ENCODE measurements around the gene OR2C1. TPM values are rescaled to one million over a fixed set of nuclear protein-coding genes. Genes with fewer than 3 reads are reported as not detected.

Gene OR2C1
- total and polyA plus RNA-seq, 2 donors: 0.09 to 0.85 TPM

DNA sequence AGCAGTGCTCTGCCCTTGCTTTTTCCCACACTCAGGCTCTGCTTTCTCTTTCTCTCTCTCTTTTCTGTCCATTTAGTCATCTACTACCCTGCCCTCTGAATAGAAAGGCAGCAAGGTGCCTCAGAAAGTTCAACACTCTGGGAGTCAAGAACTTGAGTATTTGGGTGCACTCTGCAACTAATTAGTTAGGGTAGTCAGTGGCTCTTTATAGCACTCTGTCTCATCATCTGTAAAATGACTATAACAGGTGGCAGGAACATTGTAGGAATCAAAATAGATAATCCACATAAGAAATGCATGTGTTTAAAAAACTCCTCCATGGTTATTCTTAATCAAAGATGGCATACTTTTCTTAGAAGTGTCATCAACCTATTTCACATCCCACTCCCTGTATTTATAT is 7.2 kb downstream of the OR2C1 start:
- Histone ChIP-seq H3K36me3 (ENCODE audit: insufficient read depth) (no peaks in the 10 kb centered on the region), H3K4me1 (ENCODE audit: insufficient read depth) (no peaks in the 10 kb centered on the region), H3K27ac (ENCODE audit: low read depth) (no peak overlapping the region), H3K4me3 (ENCODE audit: low read depth, low read length) (no peak overlapping the region)
- no peak for DNase-seq (ENCODE audit: extremely low spot score)

DNA sequence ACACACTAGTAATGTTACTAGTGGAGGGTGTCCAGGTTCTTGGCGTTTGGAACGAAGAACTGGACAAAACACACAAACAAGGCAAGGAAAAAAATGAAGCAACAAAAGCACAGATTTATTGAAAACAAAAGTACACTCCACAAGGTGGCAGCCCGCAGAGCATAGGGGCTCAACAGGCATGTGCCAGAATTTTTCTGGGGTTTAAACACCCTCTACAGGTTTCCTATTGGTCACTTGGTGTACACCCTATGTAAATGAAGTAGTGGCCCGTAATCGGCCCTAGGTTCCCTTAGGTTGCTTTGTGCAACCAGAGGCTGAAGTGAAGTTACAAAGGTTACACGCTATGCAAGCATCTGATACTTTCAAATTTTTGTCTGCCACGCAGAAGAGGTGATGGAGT is 8.1 kb downstream of the OR2C1 start:
- Histone ChIP-seq H3K27ac (ENCODE audit: low read depth) (no peak overlapping the region), H3K36me3 (ENCODE audit: insufficient read depth) (no peaks in the 10 kb centered on the region), H3K4me1 (ENCODE audit: insufficient read depth) (no peaks in the 10 kb centered on the region), H3K4me3 (ENCODE audit: low read depth, low read length) (no peak overlapping the region)
- WGBS: 91% methylated on average over 7 of the region's 7 CpGs
- DNase-seq (ENCODE audit: extremely low spot score): no peak

DNA sequence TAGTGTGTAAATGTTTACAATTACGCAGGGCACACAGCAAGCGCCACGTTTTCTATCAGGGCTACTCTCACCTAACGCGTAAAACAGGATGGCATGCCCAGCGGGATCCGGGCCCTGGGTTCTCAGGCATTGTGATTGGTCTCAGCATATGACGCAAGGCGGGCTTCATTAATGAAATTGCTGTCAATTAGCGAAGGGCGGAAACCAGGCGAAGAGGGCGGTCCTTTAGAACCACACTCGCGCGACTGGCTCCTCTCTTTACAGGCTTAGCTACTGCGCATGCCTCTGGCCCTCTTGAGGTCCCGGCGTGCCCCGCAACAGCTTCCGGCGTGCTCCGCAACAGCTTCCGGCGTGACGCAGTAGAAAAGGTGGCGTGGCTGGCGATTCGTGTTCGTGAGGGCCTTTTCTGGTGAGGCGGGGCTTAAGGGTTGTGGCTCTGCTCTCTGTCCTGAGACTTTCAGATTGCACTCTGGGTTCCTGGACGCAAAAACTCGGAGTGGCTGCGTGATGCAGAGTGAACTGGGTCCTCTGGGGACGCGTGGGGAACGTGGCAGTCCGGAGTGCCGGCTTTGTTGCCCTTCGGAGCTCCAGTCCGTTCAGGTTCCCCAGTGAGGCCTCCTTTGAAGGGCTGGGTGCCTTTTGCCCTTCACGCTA is 9.2 kb downstream of the OR2C1 start:
- WGBS: 14% methylated on average over 42 of the region's 42 CpGs
- no peaks in the 10 kb centered on the region for H3K36me3 ChIP-seq (ENCODE audit: insufficient read depth)

DNA sequence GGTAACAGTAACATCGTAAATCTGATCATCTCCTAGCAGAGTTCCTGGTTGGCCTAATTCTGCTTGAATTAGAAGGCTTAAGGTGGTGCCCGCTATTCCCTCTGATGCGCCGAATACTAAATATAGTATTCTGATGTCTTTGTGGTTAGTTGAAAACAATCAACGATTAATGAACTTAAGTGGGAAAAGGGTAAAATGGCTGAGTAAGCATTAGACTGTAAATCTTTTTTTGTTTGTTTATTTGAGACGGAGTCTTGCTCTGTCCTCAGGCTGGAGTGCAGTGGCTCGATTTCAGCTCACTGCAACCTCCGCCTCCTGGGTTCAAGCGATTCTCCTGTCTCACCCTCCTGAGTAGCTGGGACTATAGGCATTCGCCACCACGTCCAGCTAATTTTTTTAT is 13.4 kb downstream of the OR2C1 start:
- no peaks in the 10 kb centered on the region for H3K4me1 ChIP-seq (ENCODE audit: insufficient read depth)
- DNase-seq (ENCODE audit: extremely low spot score): no peak
- H3K4me3 ChIP-seq (ENCODE audit: low read depth, low read length): no peak overlapping the region
- no peak overlapping the region for H3K27ac ChIP-seq (ENCODE audit: low read depth)
- H3K36me3 ChIP-seq (ENCODE audit: insufficient read depth): no peaks in the 10 kb centered on the region
- WGBS: 92% methylated on average over 11 of the region's 11 CpGs

More for the DNA sequence above, 9.2 kb downstream of the OR2C1 start:
- H3K4me3 ChIP-seq (ENCODE audit: low read depth, low read length): peak overlapping the region; percentile 34
- H3K4me1 ChIP-seq (ENCODE audit: insufficient read depth): no peaks in the 10 kb centered on the region
- peak; percentile 77 for DNase-seq (ENCODE audit: extremely low spot score)
- peak overlapping the region; percentile 12 for H3K27ac ChIP-seq (ENCODE audit: low read depth)

DNA sequence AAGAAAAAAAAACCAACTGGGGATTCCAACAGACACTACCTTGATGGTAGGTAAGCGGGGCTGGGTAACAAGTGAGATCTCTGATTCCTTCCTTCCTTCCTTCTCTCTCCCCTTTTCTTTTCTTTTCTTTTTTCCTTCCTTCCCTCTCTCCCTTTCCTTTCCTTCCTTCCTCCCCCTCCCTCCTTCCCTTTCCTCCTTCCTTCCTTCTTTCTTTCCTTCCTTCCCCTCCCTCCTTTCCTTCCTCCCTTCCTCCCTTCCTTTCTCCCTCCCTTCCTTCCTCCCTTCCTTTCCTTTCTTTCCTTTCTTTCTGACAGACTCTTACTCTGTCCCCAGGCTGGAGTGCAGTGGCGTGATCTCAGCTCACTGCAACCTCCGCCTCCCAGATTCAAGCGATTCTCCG is 20.0 kb downstream of the OR2C1 start:
- Histone ChIP-seq H3K4me3 (ENCODE audit: low read depth, low read length) (no peak overlapping the region), H3K27ac (ENCODE audit: low read depth) (no peak overlapping the region), H3K36me3 (ENCODE audit: insufficient read depth) (no peaks in the 10 kb centered on the region), H3K4me1 (ENCODE audit: insufficient read depth) (no peaks in the 10 kb centered on the region)
- no peak for DNase-seq (ENCODE audit: extremely low spot score)
- 98% methylated on average over 5 of the region's 5 CpGs for WGBS

DNA sequence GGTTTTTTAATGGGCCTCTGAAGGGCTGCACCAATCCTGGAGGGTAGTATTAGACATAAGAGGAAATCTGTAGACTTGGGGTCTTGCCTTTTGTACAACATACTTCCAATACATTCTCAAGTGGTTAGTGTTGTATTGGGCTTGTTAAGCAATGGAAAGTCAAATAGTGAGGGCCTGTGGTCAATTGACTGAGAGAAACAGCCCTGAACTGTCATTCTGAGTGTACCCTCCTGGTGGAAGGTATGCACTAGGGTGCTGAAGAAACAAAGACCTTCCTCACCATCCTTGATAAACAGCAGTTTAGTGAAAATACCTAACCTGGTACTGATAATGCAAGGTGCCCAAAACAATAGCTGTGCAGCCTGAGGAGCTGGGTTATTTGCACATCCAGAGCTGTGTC is 22.2 kb downstream of the OR2C1 start:
- Histone ChIP-seq H3K36me3 (ENCODE audit: insufficient read depth) (no peaks in the 10 kb centered on the region), H3K4me1 (ENCODE audit: insufficient read depth) (no peaks in the 10 kb centered on the region), H3K4me3 (ENCODE audit: low read depth, low read length) (no peak overlapping the region), H3K27ac (ENCODE audit: low read depth) (no peak overlapping the region)
- no peak for DNase-seq (ENCODE audit: extremely low spot score)

DNA sequence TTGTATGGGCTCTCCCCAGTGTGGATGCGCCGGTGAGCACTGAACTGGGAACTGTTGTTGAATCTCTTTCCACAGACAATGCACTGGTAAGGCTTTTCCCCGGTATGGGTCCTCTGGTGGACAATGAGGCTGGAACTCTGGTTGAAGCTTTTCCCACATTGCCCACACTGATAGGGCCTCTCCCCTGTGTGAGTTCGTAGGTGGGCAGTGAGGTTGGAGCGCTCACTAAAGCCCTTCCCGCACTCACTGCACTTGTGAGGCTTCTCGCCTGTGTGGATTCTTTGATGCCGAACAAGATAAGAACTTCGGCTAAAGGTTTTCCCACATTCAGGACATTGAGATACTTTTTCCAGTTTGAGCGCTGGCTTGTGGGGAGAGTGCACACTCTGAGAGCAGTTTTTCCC is 27.4 kb downstream of the OR2C1 start:
- 98% methylated on average over 10 of the region's 10 CpGs for WGBS
- Histone ChIP-seq H3K27ac (ENCODE audit: low read depth) (no peak overlapping the region), H3K4me1 (ENCODE audit: insufficient read depth) (no peaks in the 10 kb centered on the region), H3K36me3 (ENCODE audit: insufficient read depth) (peaks cover 15% of the 10 kb centered on the region), H3K4me3 (ENCODE audit: low read depth, low read length) (no peak overlapping the region)
- no peak for DNase-seq (ENCODE audit: extremely low spot score)

DNA sequence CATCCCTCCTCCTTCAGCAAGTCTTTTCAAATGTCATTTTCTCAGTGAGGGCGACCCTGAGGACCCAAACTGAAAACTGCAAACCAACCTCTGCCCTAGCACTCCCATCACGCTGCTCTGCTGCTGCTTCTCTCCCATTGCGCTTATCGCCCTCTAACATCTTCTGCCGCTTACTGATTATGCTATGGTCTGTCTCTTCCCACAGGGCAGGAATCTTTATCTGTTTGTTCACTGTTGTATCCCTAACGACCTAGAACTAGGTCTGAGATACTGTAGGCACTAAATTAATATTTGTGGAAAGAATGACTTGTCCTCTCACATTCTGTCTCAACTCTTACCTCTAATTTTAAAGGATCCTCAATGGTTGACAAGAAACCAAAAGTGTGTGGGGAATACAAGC is 32.6 kb downstream of the OR2C1 start:
- H3K27ac ChIP-seq (ENCODE audit: low read depth): no peak overlapping the region
- H3K4me1 ChIP-seq (ENCODE audit: insufficient read depth): no peaks in the 10 kb centered on the region
- 95% methylated on average over 6 of the region's 6 CpGs for WGBS
- H3K4me3 ChIP-seq (ENCODE audit: low read depth, low read length): no peak overlapping the region
- no peak for DNase-seq (ENCODE audit: extremely low spot score)
- H3K36me3 ChIP-seq (ENCODE audit: insufficient read depth): peaks cover 28% of the 10 kb centered on the region

DNA sequence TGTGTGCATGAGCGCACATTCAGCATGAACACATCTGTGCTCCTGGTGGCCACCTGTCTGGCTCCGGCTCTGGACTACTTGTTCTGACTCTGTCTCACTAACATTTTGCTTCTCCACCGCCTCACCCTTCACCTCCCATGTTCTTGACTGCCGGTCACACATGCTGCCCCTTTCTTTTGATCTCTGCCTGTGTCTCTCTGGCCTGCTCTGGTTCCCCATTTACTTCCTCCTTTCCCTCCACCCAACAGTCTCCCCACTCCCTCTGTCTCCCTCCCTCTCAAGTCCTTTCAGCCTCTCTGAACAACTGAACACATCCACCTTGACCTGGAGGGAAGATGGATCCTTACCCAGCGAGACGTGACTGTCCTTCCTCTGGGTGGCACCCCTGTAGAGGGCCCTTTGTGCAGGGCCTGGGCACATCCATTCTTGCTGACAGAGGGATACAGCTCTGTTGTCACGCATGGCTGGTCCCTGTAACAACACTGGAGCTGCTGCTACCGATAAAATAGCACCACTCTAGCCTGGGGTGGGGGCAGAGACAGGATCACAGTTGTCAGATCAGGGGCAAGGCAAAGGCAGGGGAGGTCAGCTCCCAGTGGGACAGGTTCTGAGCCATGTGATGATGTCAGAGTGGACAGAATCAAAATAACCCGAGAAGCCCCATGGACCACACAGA is 34.1 kb downstream of the OR2C1 start:
- no peak for DNase-seq (ENCODE audit: extremely low spot score)
- WGBS: 96% methylated on average over 9 of the region's 9 CpGs
- Histone ChIP-seq H3K4me3 (ENCODE audit: low read depth, low read length) (no peak overlapping the region), H3K36me3 (ENCODE audit: insufficient read depth) (peaks cover 21% of the 10 kb centered on the region), H3K4me1 (ENCODE audit: insufficient read depth) (no peaks in the 10 kb centered on the region), H3K27ac (ENCODE audit: low read depth) (no peak overlapping the region)

DNA sequence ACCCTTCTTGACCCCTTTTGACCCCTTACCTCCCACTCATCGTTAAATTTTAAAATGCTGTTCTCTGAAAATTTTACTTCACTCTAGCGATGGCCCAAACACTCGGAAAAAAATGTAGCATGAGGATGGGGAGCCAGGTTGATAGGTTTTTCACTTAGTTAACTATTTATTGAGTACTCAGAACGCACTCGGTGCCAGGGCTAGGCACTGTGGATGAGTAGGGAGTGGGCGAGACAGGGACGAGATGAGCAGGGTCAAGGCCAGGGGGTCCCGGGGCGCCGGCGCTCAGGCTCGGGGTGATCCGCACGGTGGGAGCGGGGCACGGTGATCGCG is 44.7 kb downstream of the OR2C1 start:
- under 1% methylated on average over 18 of the region's 18 CpGs for WGBS
- peaks cover 4% of the 10 kb centered on the region for H3K36me3 ChIP-seq (ENCODE audit: insufficient read depth)
- H3K27ac ChIP-seq (ENCODE audit: low read depth): peak overlapping the region; percentile 61
- H3K4me3 ChIP-seq (ENCODE audit: low read depth, low read length): peak overlapping the region; percentile 83
- H3K4me1 ChIP-seq (ENCODE audit: insufficient read depth): no peaks in the 10 kb centered on the region
- DNase-seq (ENCODE audit: extremely low spot score): no peak

DNA sequence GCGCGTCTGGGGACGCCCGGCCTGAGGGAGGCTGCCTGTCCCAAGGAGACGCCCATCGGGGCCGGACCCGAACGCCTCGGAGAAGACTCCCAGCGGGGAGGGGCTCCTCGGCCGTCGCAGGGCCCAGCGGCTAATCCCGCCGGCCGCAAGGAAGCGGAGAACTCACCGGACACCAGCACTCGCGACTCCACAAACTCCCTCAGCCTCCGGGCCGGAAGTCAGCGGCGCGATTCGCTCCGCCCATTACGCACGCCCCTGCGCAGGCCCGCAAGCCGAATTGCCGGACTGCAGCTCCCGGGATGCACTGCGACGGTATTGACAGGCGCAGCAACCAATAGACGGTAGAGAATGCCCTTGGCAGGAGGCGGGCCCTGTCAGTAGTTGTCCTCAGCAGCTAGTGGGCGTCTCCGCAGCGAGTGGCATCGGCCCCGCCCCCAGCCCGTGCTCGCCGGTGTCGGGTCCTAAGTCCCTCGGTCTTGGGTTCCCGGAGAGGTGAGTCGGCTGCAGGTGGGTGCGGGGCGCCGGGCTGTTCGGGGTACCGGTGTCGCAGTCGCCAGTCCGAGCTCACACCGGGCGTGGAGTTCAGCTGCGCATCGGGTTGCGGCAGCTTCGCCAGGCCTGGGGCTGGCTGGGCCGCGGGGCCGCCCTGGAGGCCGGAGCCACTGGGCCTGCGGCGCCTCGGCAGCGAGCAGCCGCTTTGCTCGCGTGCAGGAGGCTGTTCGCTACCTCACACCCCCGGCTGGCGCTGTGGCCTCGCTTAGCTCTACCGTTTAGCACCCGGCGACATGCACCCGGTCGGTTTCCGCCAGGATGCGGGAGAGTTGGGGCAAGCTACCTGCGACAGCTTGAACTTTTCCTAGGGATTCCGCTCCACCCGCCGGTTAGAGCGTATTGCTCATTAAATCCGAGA is 45.3 kb downstream of the OR2C1 start, which contains the start of the genes ZNF174 and ZSCAN32:
Gene ZNF174 (plus strand): TSS at position 437 of the 910 bp plus-strand sequence. CDS start 790 bp downstream, outside the sequence.
Gene ZSCAN32 (minus strand): TSS at position 226 of the 910 bp plus-strand sequence. CDS start 3,447 bp downstream, outside the sequence.
- peak; percentile 95 for DNase-seq (ENCODE audit: extremely low spot score)
- Histone ChIP-seq H3K4me3 (ENCODE audit: low read depth, low read length) (peak within 1 kb of the TSS; percentile 83), H3K36me3 (ENCODE audit: insufficient read depth) (peaks cover 4% of the 10 kb centered on the region), H3K4me1 (ENCODE audit: insufficient read depth) (no peaks in the 10 kb centered on the region), H3K27ac (ENCODE audit: low read depth) (peak within 1 kb of the TSS; percentile 61)
- under 1% methylated on average over 95 of the region's 95 CpGs for WGBS

DNA sequence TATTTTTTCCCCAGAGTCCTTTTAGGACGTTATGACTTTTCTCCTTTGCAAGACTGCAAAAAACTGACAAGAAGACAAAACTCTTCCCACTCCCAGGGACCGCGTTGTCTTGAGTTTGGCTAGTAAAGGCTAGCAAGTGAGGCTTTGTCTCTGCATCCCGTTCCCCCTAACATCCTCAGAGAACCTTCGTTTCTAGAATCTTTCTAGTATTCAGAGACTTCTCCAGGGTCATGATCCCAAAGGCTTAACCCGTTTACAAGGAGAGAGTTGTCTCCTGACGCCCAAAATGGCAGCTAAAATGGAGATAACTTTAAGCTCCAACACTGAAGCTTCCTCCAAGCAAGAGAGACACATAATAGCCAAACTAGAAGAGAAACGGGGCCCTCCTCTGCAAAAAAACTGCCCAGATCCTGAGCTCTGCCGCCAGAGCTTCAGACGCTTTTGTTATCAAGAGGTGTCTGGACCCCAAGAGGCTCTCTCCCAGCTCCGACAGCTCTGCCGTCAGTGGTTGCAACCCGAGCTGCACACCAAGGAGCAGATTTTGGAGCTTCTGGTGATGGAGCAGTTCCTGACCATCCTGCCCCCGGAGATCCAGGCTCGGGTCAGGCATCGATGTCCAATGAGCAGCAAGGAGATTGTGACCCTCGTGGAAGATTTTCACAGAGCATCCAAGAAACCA is 46.2 kb downstream of the OR2C1 start:
- peaks cover 4% of the 10 kb centered on the region for H3K36me3 ChIP-seq (ENCODE audit: insufficient read depth)

More for the DNA sequence above, 46.2 kb downstream of the OR2C1 start:
- H3K27ac ChIP-seq (ENCODE audit: low read depth): no peak overlapping the region
- no peaks in the 10 kb centered on the region for H3K4me1 ChIP-seq (ENCODE audit: insufficient read depth)
- WGBS: 24% methylated on average over 17 of the region's 17 CpGs
- H3K4me3 ChIP-seq (ENCODE audit: low read depth, low read length): peak overlapping the region; percentile 71
- DNase-seq (ENCODE audit: extremely low spot score): no peak
